ENCODE data around the gene EFL1. TPM values are rescaled to one million over a fixed set of nuclear protein-coding genes. Genes with fewer than 3 reads are reported as not detected.
"Not testable (repeated sequence)": the region's sequence is repeated elsewhere in the genome, so short reads cannot be mapped to it uniquely, and the experiment has no call there.

The EFL1 gene
- total RNA-seq, 4 donors from 2014 or later = 18.3 to 25.3 (median 22.2) TPM

DNA sequence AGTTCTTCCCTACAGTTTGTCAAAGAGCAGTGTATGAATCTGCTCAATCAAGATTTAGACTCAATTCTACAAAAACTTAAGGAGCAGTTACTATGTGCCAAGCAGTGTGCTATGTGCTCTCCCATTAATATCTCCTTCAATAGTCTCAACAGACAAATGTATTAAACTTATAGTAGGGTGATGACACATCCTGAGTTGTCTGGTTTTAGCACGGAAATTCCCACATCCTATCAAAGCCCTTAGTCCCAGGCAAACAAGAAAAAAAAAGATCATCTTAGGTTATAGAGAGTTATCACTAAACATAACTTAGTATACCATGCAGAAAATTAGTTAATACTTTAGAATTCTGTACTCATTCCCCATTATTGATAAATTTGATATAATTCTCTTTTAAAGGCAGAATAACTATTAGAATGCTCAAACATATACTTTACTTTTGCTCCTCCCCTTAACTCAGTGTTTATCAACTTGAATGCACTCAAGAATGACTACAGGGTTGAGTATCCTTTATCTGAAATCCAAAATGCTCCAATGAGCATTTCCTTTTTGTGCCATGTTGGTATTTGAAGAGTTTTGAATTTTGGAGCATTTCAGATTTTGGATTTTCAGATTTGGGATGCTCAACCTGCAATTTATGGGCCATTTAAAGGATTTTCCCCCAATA, 20.6 kb downstream of the EFL1 start:
- peaks cover 27% of the 10 kb centered on the region for H3K36me3 ChIP-seq
- H3K27ac ChIP-seq; H3K4me3 ChIP-seq; DNase-seq (ENCODE audit: low spot score in 2 of 2); H3K27me3 ChIP-seq; H3K9me3 ChIP-seq; H3K4me1 ChIP-seq: not testable (repeated sequence)
- WGBS = 71% methylated on average over 1 of the region's 1 CpG

DNA sequence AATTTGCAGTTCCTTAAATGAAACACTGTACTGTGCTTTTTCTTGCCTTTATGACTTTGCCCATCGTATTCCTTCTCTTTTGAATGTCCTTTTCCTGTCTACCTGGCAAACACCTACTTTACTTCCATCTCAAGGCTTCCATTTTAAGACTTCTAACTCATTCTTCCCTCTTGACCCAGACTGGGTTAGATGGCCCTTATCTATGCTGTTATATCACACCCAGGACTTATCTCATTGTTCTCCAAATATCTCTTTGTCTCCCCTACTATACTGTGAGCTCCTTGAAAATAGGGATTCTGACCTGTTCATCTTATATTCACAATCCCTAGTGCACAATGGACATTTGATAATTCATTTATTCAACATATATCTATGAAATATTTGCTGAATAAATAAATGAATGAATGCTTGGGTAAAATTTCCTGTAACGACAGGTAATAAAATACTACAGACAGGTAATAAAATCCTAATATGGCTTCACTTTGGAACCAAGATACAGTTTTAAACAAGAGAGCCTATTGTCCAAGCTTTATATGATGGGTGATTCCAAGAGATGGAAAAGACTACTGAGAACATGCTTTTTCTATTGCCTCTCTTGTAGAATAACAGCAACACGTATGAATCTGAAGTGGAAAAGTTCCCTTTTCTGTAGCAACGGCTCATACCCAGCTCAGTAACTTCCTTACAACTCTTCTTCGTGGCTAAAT, 22.7 kb downstream of the EFL1 start:
- DNase-seq (ENCODE audit: low spot score in 2 of 2) = no peak
- TF ChIP-seq EP300 (IDR thresholded peaks at IDR 0.05) (no peak), POLR2AphosphoS5 (IDR thresholded peaks at IDR 0.05) (no peak), POLR2A (IDR thresholded peaks at IDR 0.05) (no peak)
- TF ChIP-seq, protein P1, sequence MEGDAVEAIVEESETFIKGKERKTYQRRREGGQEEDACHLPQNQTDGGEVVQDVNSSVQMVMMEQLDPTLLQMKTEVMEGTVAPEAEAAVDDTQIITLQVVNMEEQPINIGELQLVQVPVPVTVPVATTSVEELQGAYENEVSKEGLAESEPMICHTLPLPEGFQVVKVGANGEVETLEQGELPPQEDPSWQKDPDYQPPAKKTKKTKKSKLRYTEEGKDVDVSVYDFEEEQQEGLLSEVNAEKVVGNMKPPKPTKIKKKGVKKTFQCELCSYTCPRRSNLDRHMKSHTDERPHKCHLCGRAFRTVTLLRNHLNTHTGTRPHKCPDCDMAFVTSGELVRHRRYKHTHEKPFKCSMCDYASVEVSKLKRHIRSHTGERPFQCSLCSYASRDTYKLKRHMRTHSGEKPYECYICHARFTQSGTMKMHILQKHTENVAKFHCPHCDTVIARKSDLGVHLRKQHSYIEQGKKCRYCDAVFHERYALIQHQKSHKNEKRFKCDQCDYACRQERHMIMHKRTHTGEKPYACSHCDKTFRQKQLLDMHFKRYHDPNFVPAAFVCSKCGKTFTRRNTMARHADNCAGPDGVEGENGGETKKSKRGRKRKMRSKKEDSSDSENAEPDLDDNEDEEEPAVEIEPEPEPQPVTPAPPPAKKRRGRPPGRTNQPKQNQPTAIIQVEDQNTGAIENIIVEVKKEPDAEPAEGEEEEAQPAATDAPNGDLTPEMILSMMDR (IDR thresholded peaks at IDR 0.05) = no peak
- WGBS = 89% methylated on average over 5 of the region's 5 CpGs
- H3K9me3 ChIP-seq = no peaks in the 10 kb centered on the region
- no peak overlapping the region for H3K4me3 ChIP-seq
- H3K27me3 ChIP-seq = no peaks in the 10 kb centered on the region
- peaks cover 4% of the 10 kb centered on the region for H3K4me1 ChIP-seq
- H3K27ac ChIP-seq = no peak overlapping the region
- peaks cover 27% of the 10 kb centered on the region for H3K36me3 ChIP-seq

DNA sequence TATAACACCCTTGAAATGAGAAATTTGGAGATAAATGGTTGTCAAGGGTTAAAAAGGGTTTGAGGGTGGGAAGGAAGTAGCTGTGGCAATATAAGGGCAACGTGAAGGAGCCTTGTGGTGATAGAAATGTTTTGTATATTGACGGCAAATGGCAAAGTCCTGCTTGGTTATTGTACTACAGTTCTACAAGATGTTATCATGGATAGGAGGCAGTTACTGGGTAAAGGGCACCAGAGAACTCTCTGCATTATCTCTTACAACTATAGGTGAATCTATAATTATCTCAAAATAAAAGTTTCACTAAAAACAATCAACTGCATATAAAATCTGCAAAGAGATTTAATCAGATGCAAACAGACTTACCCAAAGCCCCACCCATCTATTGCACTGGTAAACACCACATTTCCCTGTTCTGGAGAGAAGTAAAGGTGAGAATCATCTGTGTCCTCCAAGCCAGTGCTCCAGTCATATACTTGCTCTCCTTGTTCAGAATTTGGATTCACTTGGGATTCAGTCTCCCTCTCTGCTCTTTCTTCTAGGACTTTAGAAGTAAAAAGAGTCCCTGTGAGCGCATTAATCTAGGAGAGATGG, 24.5 kb downstream of the EFL1 start:
- not testable (repeated sequence) for DNase-seq (ENCODE audit: low spot score in 2 of 2); H3K4me1 ChIP-seq; H3K27me3 ChIP-seq; H3K27ac ChIP-seq; H3K9me3 ChIP-seq; H3K4me3 ChIP-seq
- WGBS = 72% methylated on average over 2 of the region's 3 CpGs
- peaks cover 27% of the 10 kb centered on the region for H3K36me3 ChIP-seq

DNA sequence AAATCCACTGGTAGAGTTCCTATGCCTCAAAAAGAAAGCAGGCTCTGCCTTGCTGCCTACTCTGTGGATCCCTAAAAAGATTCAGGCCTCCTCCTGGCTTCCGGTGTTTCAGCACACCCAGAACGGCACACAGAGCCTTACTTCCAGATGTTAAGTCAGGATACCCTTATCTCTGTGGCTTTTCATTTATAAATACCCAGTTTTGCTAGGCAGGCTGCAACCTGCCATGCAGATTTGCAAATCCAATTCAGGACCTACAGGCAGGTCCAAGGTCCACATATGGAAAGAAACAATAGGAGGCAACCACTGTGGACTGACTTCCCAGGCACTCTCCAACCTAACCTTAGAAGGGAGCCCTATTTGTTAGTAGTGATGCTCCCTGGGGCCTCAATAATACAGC, 30.7 kb downstream of the EFL1 start:
- DNase-seq (ENCODE audit: low spot score in 2 of 2) = no peak
- H3K4me3 ChIP-seq = no peak overlapping the region
- WGBS = 96% methylated on average over 2 of the region's 2 CpGs
- peaks cover 33% of the 10 kb centered on the region for H3K36me3 ChIP-seq
- no peaks in the 10 kb centered on the region for H3K27me3 ChIP-seq
- no peaks in the 10 kb centered on the region for H3K9me3 ChIP-seq
- TF ChIP-seq EP300 (IDR thresholded peaks at IDR 0.05) = no peak
- TF ChIP-seq, protein P1 (IDR thresholded peaks at IDR 0.05) = no peak
- TF ChIP-seq POLR2AphosphoS5 (IDR thresholded peaks at IDR 0.05) = no peak
- TF ChIP-seq POLR2A (IDR thresholded peaks at IDR 0.05) = no peak
- H3K4me1 ChIP-seq = no peaks in the 10 kb centered on the region
- no peak overlapping the region for H3K27ac ChIP-seq

DNA sequence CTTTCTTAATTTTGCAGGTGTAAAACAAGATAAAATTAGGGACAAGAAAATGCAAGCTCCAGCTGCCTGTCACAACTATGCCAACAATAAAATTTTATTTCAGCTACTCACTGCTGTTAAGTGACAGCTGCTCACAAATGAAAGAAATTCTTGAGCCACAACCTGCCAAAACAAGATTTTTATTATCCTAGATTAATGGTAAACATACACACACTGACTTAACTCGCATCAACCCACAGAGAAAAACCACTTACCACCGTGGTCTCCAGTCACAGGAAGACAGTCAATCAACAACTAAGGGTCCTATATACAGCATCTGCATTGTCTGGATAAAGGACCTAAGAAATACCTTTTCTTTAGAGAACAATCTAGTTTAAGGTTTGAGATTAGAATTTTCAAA, 31.3 kb downstream of the EFL1 start:
- Histone ChIP-seq H3K9me3 (no peaks in the 10 kb centered on the region), H3K27ac (no peak overlapping the region), H3K4me3 (no peak overlapping the region), H3K4me1 (no peaks in the 10 kb centered on the region), H3K27me3 (no peaks in the 10 kb centered on the region), H3K36me3 (peaks cover 39% of the 10 kb centered on the region)
- DNase-seq (ENCODE audit: low spot score in 2 of 2) = no peak
- WGBS = 53% methylated on average over 2 of the region's 2 CpGs
- TF ChIP-seq EP300 (IDR thresholded peaks at IDR 0.05) (no peak), POLR2A (IDR thresholded peaks at IDR 0.05) (no peak), POLR2AphosphoS5 (IDR thresholded peaks at IDR 0.05) (no peak)
- TF ChIP-seq, protein P1 (IDR thresholded peaks at IDR 0.05) = no peak

DNA sequence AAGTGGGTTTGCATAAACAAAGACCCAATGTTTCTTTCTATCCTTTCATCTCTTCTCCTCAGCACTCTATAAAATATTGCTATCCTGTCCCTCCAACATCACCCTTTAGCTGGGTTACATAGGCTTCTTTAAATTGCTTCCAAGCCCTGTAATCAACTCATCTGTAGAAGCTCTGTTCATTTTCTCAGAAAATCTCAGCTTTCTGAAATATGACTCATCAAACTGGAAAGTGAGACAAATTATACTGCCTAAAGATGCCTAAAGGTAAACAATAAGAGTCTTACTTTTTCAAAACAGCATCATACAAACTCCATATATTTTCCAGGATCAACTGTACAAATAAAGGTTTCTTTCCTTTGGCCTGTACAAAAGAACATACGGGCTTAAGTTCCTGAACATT, 33.8 kb downstream of the EFL1 start:
- Histone ChIP-seq H3K4me3 (no peak overlapping the region), H3K36me3 (peaks cover 40% of the 10 kb centered on the region), H3K9me3 (no peaks in the 10 kb centered on the region), H3K27me3 (no peaks in the 10 kb centered on the region), H3K4me1 (no peaks in the 10 kb centered on the region), H3K27ac (no peak overlapping the region)
- DNase-seq (ENCODE audit: low spot score in 2 of 2) = no peak
- WGBS = 93% methylated on average over 1 of the region's 1 CpG
- TF ChIP-seq EP300 (IDR thresholded peaks at IDR 0.05) (no peak), POLR2AphosphoS5 (IDR thresholded peaks at IDR 0.05) (no peak), POLR2A (IDR thresholded peaks at IDR 0.05) (no peak)
- TF ChIP-seq, protein P1 (IDR thresholded peaks at IDR 0.05) = no peak

DNA sequence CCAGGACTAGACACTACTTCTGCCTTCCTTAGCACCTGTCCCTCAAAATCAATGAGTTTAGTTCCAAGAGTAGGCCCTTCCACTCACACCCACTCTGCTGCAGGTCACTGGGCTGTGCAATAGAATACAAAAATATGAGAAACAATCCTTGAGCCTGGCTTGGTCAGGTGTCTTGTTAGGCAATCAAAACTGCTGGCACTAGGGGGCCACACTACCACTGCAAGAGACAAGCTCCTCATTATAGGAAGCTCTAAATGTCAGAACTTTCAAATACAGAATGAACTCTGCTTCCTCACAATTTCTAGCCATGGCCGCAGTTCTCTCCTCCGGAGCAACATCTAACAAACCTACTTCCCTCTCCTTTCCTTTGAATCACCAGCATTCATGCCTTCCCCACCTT, 41.0 kb downstream of the EFL1 start:
- H3K27me3 ChIP-seq; H3K27ac ChIP-seq; H3K4me1 ChIP-seq; H3K9me3 ChIP-seq; DNase-seq (ENCODE audit: low spot score in 2 of 2); H3K4me3 ChIP-seq: not testable (repeated sequence)
- 87% methylated on average over 2 of the region's 2 CpGs for WGBS
- H3K36me3 ChIP-seq = peaks cover 28% of the 10 kb centered on the region

DNA sequence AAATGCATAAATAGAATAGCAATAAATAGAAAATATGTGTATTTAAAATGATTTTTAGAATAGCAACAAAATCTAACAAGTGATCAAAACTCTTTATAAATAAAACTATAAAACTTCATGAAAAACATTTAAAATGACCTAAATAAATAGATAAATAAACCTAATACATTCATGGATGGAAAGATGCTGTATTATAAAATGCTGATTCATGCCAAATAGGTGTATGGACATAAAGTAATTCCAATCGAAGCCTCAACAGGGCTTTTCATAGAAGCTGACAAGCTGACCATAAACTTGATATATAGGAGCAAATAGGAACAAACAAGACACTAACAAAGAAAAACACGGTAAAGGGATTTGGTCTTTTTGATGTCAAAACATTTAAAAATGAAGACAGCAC, 46.4 kb downstream of the EFL1 start:
- H3K36me3 ChIP-seq = peaks cover 27% of the 10 kb centered on the region
- not testable (repeated sequence) for H3K4me3 ChIP-seq; H3K27me3 ChIP-seq; H3K9me3 ChIP-seq; H3K4me1 ChIP-seq; H3K27ac ChIP-seq; DNase-seq (ENCODE audit: low spot score in 2 of 2)
- WGBS = 85% methylated on average over 2 of the region's 2 CpGs

DNA sequence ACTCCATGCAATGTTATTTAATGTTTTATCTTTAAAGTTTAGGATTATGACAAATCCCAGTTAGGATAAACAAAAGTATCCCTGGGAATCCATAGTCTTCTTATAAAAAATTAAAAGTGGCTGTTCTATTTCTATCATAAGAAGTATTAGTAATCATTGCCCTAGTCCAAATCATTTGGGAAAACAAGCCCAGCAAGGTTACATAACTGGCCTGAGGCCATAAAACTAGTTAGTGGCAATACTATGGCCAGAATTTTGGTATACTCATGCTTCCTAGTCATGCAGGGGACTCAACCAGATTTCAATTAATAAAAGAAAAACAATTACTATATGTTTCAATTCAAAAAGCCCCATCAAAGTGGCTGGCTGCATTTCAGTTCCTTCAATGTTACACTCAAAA, 50.3 kb downstream of the EFL1 start:
- H3K4me3 ChIP-seq; DNase-seq (ENCODE audit: low spot score in 2 of 2); H3K27me3 ChIP-seq; H3K36me3 ChIP-seq; H3K27ac ChIP-seq; H3K9me3 ChIP-seq; H3K4me1 ChIP-seq: not testable (repeated sequence)

All from suprapubic skin (tissue), 4 donors.